ENCODE measurements around the gene EIF5B.

DNA sequence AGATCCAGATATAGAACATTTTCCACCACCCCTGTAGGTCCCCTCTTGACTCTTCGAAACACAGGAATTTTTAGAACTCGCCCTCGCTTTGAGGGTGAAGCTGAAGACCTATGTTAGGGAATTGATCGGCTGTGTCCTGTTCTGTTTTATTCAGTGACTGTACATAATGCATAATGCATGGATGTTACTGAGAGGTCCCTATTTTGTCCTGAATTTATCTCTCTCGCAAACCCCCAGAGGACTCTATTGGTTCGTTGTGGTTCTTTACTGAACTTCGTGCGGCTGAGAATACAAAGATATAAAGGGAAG is 431 bp upstream of the EIF5B start:
- TF ChIP-seq, protein P1, sequence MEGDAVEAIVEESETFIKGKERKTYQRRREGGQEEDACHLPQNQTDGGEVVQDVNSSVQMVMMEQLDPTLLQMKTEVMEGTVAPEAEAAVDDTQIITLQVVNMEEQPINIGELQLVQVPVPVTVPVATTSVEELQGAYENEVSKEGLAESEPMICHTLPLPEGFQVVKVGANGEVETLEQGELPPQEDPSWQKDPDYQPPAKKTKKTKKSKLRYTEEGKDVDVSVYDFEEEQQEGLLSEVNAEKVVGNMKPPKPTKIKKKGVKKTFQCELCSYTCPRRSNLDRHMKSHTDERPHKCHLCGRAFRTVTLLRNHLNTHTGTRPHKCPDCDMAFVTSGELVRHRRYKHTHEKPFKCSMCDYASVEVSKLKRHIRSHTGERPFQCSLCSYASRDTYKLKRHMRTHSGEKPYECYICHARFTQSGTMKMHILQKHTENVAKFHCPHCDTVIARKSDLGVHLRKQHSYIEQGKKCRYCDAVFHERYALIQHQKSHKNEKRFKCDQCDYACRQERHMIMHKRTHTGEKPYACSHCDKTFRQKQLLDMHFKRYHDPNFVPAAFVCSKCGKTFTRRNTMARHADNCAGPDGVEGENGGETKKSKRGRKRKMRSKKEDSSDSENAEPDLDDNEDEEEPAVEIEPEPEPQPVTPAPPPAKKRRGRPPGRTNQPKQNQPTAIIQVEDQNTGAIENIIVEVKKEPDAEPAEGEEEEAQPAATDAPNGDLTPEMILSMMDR (IDR thresholded peaks at IDR 0.05) = no peak
- TF ChIP-seq POLR2A (IDR thresholded peaks at IDR 0.05) = no peak

Data from esophagus squamous epithelium (tissue), 4 donors.